Loucy (cell line): Measurements from ENCODE around the gene NCOA1.

ENCODE experiments used
- H2AFZ ChIP-seq: fragments of 200-600 bp; sonication (generic); 2 replicates; pipeline ENCODE4 v1.6.0; 2016; ENCODE audit warnings: antibody characterized with exemption, mild to moderate bottlenecking, low read length, moderate library complexity
- H3F3A ChIP-seq: fragments of 200-600 bp; 2 replicates; pipeline ENCODE4 v1.6.0; 2016; ENCODE audit warnings: antibody characterized with exemption, low read depth, mild to moderate bottlenecking
- H3K27me3 ChIP-seq: fragments of 200-600 bp; sonication (generic); 2 replicates; pipeline ENCODE4 v1.6.1; 2014; ENCODE audit warnings: low read length, mild to moderate bottlenecking; ENCODE audit not compliant: insufficient read depth, poor library complexity, severe bottlenecking
- H3K36me3 ChIP-seq: fragments of 200-600 bp; sonication (generic); 2 replicates; pipeline ENCODE4 v1.6.1; 2016; ENCODE audit warnings: low read length; ENCODE audit not compliant: insufficient read depth
- H3K4me1 ChIP-seq: fragments of 200-600 bp; sonication (generic); 2 replicates; pipeline ENCODE4 v1.5.1; 2014; ENCODE audit warnings: low read length, mild to moderate bottlenecking; ENCODE audit not compliant: insufficient read depth, poor library complexity, severe bottlenecking
- H3K4me2 ChIP-seq: fragments of 200-600 bp; sonication (generic); 2 replicates; pipeline ENCODE4 v1.6.0; 2014; ENCODE audit warnings: antibody characterized with exemption, low read length, low read depth, mild to moderate bottlenecking; ENCODE audit not compliant: poor library complexity, severe bottlenecking
- H3K4me3 ChIP-seq: fragments of 200-600 bp; sonication (generic); 2 replicates; pipeline ENCODE4 v1.5.1; 2014; ENCODE audit warnings: low read length, mild to moderate bottlenecking, mixed read lengths; ENCODE audit not compliant: poor library complexity, severe bottlenecking
- H3K79me2 ChIP-seq: fragments of 200-600 bp; sonication (generic); 2 replicates; pipeline ENCODE4 v1.6.1; 2014; ENCODE audit warnings: low read length; ENCODE audit not compliant: insufficient read depth
- H3K9ac ChIP-seq: fragments of 200-600 bp; sonication (generic); 2 replicates; pipeline ENCODE4 v1.6.0; 2014; ENCODE audit warnings: mild to moderate bottlenecking, low read depth, low read length, moderate library complexity; ENCODE audit not compliant: poor library complexity, severe bottlenecking
- H3K9me2 ChIP-seq: fragments of 200-600 bp; sonication (generic); replicated peaks from 2 replicates; pipeline ENCODE4 v1.6.1; 2016; ENCODE audit warnings: low read depth, low read length, mixed read lengths
- H3K9me3 ChIP-seq: fragments of 200-600 bp; sonication (generic); 2 replicates; pipeline ENCODE4 v1.6.1; 2014; ENCODE audit warnings: mild to moderate bottlenecking, antibody characterized with exemption, low read length, low read depth; ENCODE audit not compliant: insufficient read depth
- H4K20me1 ChIP-seq: fragments of 200-600 bp; sonication (generic); 2 replicates; pipeline ENCODE4 v1.6.0; 2014; ENCODE audit warnings: antibody characterized with exemption, low read length, mild to moderate bottlenecking; ENCODE audit not compliant: insufficient read depth, poor library complexity, severe bottlenecking
- CTCF ChIP-seq: fragments of 200-600 bp; sonication (generic); conservative IDR thresholded peaks from 2 replicates; pipeline ENCODE4 v1.5.1; 2014; ENCODE audit warnings: mild to moderate bottlenecking, antibody characterized with exemption, low read length
- EZH2phosphoT487 ChIP-seq: fragments of 200-600 bp; IDR thresholded peaks from 2 replicates; pipeline ENCODE4 v1.6.1; 2018; ENCODE audit warnings: antibody characterized with exemption, mild to moderate bottlenecking, moderate library complexity, borderline replicate concordance

NCOA1 gene

GRCh38 chr2:24724111-24724775, 233.2 kb downstream of the NCOA1 start:
- no peak overlapping the region for H3K4me2 ChIP-seq
- peaks cover 11% of the 10 kb centered on the region for H3K36me3 ChIP-seq
- H3K9me2 ChIP-seq, result no peaks in the 10 kb centered on the region
- no peak overlapping the region for H3K4me3 ChIP-seq
- H3K9me3 ChIP-seq, result no peaks in the 10 kb centered on the region
- no peak for TF ChIP-seq CTCF
- TF ChIP-seq EZH2phosphoT487, result no peak
- no peak overlapping the region for H2AFZ ChIP-seq
- no peaks in the 10 kb centered on the region for H3F3A ChIP-seq
- H3K4me1 ChIP-seq, result no peaks in the 10 kb centered on the region
- H3K27me3 ChIP-seq, result no peaks in the 10 kb centered on the region
- H3K9ac ChIP-seq, result no peak overlapping the region
- H4K20me1 ChIP-seq, result no peaks in the 10 kb centered on the region
- no peaks in the 10 kb centered on the region for H3K79me2 ChIP-seq

GRCh38 chr2:24725956-24726355, 234.9 kb downstream of the NCOA1 start:
- H3K9ac ChIP-seq, result no peak overlapping the region
- H3K4me1 ChIP-seq, result no peaks in the 10 kb centered on the region
- no peak for TF ChIP-seq CTCF
- no peak for TF ChIP-seq EZH2phosphoT487
- H3F3A ChIP-seq, result no peaks in the 10 kb centered on the region
- H3K79me2 ChIP-seq, result no peaks in the 10 kb centered on the region
- H4K20me1 ChIP-seq, result no peaks in the 10 kb centered on the region
- no peak overlapping the region for H3K4me3 ChIP-seq
- no peak overlapping the region for H3K4me2 ChIP-seq
- H3K27me3 ChIP-seq, result no peaks in the 10 kb centered on the region
- H3K36me3 ChIP-seq, result peaks cover 21% of the 10 kb centered on the region
- H2AFZ ChIP-seq, result no peak overlapping the region
- no peaks in the 10 kb centered on the region for H3K9me2 ChIP-seq
- H3K9me3 ChIP-seq, result no peaks in the 10 kb centered on the region

- H4K20me1 ChIP-seq, result no peaks in the 10 kb centered on the region
These were observed 239.4 kb downstream of the NCOA1 start for GRCh38 chr2:24730481-24730880.

More at GRCh38 chr2:24730481-24730880, 239.4 kb downstream of the NCOA1 start:
- Histone ChIP-seq H3K4me3 (no peak overlapping the region), H3K27me3 (no peaks in the 10 kb centered on the region), H3K9ac (no peak overlapping the region), H3K9me3 (no peaks in the 10 kb centered on the region), H3K79me2 (no peaks in the 10 kb centered on the region), H2AFZ (no peak overlapping the region), H3K36me3 (peaks cover 21% of the 10 kb centered on the region), H3K4me2 (no peak overlapping the region), H3K9me2 (no peaks in the 10 kb centered on the region), H3K4me1 (no peaks in the 10 kb centered on the region), H3F3A (no peaks in the 10 kb centered on the region)
- TF ChIP-seq CTCF, result no peak
- no peak for TF ChIP-seq EZH2phosphoT487
